H1 (cell line): ENCODE results near the gene MKRN1. TPM values are rescaled to one million over a fixed set of nuclear protein-coding genes. Genes with fewer than 3 reads are reported as not detected.
A peak's percentile ranks its signal among the peaks of the same experiment; 100 is the strongest.

Experiments used
- CTCF ChIA-PET: fragments of 300-600 bp; sonication (Branson Sonifier 250); formaldehyde crosslinking; loops from one replicate; lab custom pipeline; 2021; ENCODE audit not compliant: partially characterized antibody; lab: Charles Lee
- POLR2A ChIA-PET: fragments of 300-600 bp; sonication (Branson Sonifier 250); formaldehyde crosslinking; loops from one replicate; lab custom pipeline; 2021; ENCODE audit warnings: inconsistent platforms; ENCODE audit not compliant: partially characterized antibody; lab: Charles Lee
- DNase-seq, 2 experiments: peaks; one replicate each; pipeline versions ENCODE4 v3.0.0 to v3.0.0-alpha.2; 2010 to 2022; ENCODE audit warnings: low spot score in 2 of 2, low read depth in 1 of 2, mixed read lengths in 1 of 2
- FAIRE-seq: peaks from 2 replicates; lab custom pipeline; 2011; peaks lifted over from hg19 to GRCh38; lab: Jason Lieb, UNC
- H2AFZ ChIP-seq: 2 replicates; pipeline ENCODE4 v1.8.1; 2012; ENCODE audit warnings: low read length, inconsistent platforms
- H2AK5ac ChIP-seq: 2 replicates; pipeline ENCODE4 v1.6.1; 2013; ENCODE audit warnings: low read depth, low read length
- H2BK120ac ChIP-seq: replicated peaks from 2 replicates; pipeline ENCODE3; 2013; ENCODE audit warnings: low read depth, low read length, inconsistent platforms
- H2BK12ac ChIP-seq: 2 replicates; pipeline ENCODE4 v1.6.1; 2013; ENCODE audit warnings: low read depth, low read length
- H2BK15ac ChIP-seq: 2 replicates; pipeline ENCODE4 v1.6.1; 2013; ENCODE audit warnings: low read length
- H2BK20ac ChIP-seq: 2 replicates; pipeline ENCODE4 v1.6.1; 2013; ENCODE audit warnings: low read length
- H2BK5ac ChIP-seq: 2 replicates; pipeline ENCODE4 v1.6.1; 2013; ENCODE audit warnings: low read depth, low read length
- H3K14ac ChIP-seq: 2 replicates; pipeline ENCODE4 v1.6.1; 2013; ENCODE audit warnings: inconsistent platforms; ENCODE audit not compliant: insufficient read length
- H3K18ac ChIP-seq: 2 replicates; pipeline ENCODE4 v1.6.1; 2013; ENCODE audit warnings: low read length; ENCODE audit errors: extremely low read depth
- H3K23ac ChIP-seq: 2 replicates; pipeline ENCODE4 v1.6.1; 2013; ENCODE audit warnings: inconsistent platforms; ENCODE audit not compliant: insufficient read length
- H3K23me2 ChIP-seq: 2 replicates; pipeline ENCODE4 v1.6.1; 2013; ENCODE audit warnings: low read depth, low read length
- H3K27ac ChIP-seq: 2 replicates; pipeline ENCODE4 v1.6.1; 2011; ENCODE audit warnings: low read depth, low read length, inconsistent platforms
- H3K27me3 ChIP-seq, 4 experiments: replicated peaks in 1 of 4; 1 replicate in 1 of 4; 2 replicates in 3 of 4; pipeline versions ENCODE4 v1.6.1 to v1.8.1; 2011 to 2013; ENCODE audit warnings: low read length in 3 of 4, mild to moderate bottlenecking in 3 of 4, inconsistent platforms in 2 of 4, mixed read lengths in 2 of 4, moderate library complexity in 1 of 4; ENCODE audit not compliant: control insufficient read depth in 3 of 4, insufficient read depth in 3 of 4; ENCODE audit errors: extremely low read depth in 1 of 4
- H3K36me3 ChIP-seq, 4 experiments: 2 replicates each; pipeline versions ENCODE4 v1.6.1 to v1.8.1; 2011 to 2013; ENCODE audit warnings: mild to moderate bottlenecking in 4 of 4, low read length in 3 of 4, moderate library complexity in 2 of 4, control low read depth in 1 of 4, inconsistent platforms in 1 of 4; ENCODE audit not compliant: insufficient read depth in 4 of 4, control insufficient read depth in 2 of 4
- H3K4ac ChIP-seq: replicated peaks from 2 replicates; pipeline ENCODE3; 2013; ENCODE audit warnings: low read length, low read depth, mixed read lengths, inconsistent platforms; ENCODE audit not compliant: insufficient read length
- H3K4me1 ChIP-seq, 4 experiments: replicated peaks in 1 of 4; 1 replicate in 1 of 4; 2 replicates in 3 of 4; pipeline versions ENCODE4 v1.6.1 to v1.8.1; 2011 to 2013; ENCODE audit warnings: low read length in 3 of 4, inconsistent platforms in 2 of 4, mixed read lengths in 1 of 4; ENCODE audit not compliant: insufficient read depth in 4 of 4, control insufficient read depth in 3 of 4
- H3K4me2 ChIP-seq, 2 experiments: 2 replicates each; pipeline versions ENCODE4 v1.6.1 to v1.8.1; 2011 to 2013; ENCODE audit warnings: low read depth in 2 of 2, low read length in 2 of 2, control low read depth in 1 of 2, inconsistent platforms in 1 of 2, mild to moderate bottlenecking in 1 of 2; ENCODE audit not compliant: insufficient read depth in 1 of 2
- H3K4me3 ChIP-seq, 4 experiments: fragments of 200-600, 300-600 bp in 1 of 4; sonication (generic), shearing (Covaris generic), sonication (Bioruptor Twin) in 1 of 4; 2 replicates each; pipeline versions ENCODE4 v1.5.1 to v1.8.1; 2011 to 2016; ENCODE audit warnings: low read length in 4 of 4, low read depth in 3 of 4, control low read depth in 2 of 4, inconsistent platforms in 2 of 4, mild to moderate bottlenecking in 2 of 4, mixed read lengths in 1 of 4, moderate library complexity in 1 of 4; ENCODE audit not compliant: insufficient read depth in 2 of 4; ENCODE audit errors: extremely low read depth in 1 of 4
- H3K56ac ChIP-seq: replicated peaks from 2 replicates; pipeline ENCODE3; 2013; ENCODE audit warnings: low read depth, mild to moderate bottlenecking, mixed read lengths, low read length, inconsistent platforms; ENCODE audit not compliant: insufficient read length
- H3K79me1 ChIP-seq: 2 replicates; pipeline ENCODE4 v1.6.1; 2013; ENCODE audit warnings: low read depth, low read length, control low read depth
- H3K79me2 ChIP-seq, 2 experiments: 2 replicates each; pipeline versions ENCODE4 v1.6.1 to v1.8.1; 2012 to 2013; ENCODE audit warnings: low read length in 2 of 2, mild to moderate bottlenecking in 2 of 2, inconsistent platforms in 1 of 2; ENCODE audit not compliant: insufficient read depth in 2 of 2, control insufficient read depth in 1 of 2
- H3K9ac ChIP-seq, 4 experiments: replicated peaks in 1 of 4; 1 replicate in 1 of 4; 2 replicates in 3 of 4; pipeline versions ENCODE4 v1.6.1 to v1.8.1; 2011 to 2013; ENCODE audit warnings: low read depth in 3 of 4, low read length in 3 of 4, control low read depth in 2 of 4, mild to moderate bottlenecking in 2 of 4, moderate library complexity in 2 of 4, inconsistent platforms in 1 of 4; ENCODE audit errors: extremely low read depth in 1 of 4
- H3K9me3 ChIP-seq, 2 experiments: 2 replicates each; pipeline versions ENCODE4 v1.6.1 to v1.8.1; 2012 to 2013; ENCODE audit warnings: mild to moderate bottlenecking in 2 of 2, moderate library complexity in 2 of 2, control low read depth in 1 of 2, inconsistent platforms in 1 of 2, low read depth in 1 of 2, low read length in 1 of 2, mixed read lengths in 1 of 2; ENCODE audit not compliant: insufficient read depth in 2 of 2
- H4K20me1 ChIP-seq, 2 experiments: replicated peaks in 1 of 2; 2 replicates each; pipeline versions ENCODE3 to v1.8.1; 2011 to 2013; ENCODE audit warnings: inconsistent platforms in 2 of 2, low read length in 2 of 2, mild to moderate bottlenecking in 1 of 2; ENCODE audit not compliant: insufficient read depth in 2 of 2, control insufficient read depth in 1 of 2
- H4K5ac ChIP-seq: 2 replicates; pipeline ENCODE4 v1.6.1; 2013; ENCODE audit warnings: low read length, low read depth, mixed read lengths, inconsistent platforms; ENCODE audit not compliant: insufficient read length
- H4K8ac ChIP-seq: 2 replicates; pipeline ENCODE4 v1.8.0; 2013; ENCODE audit warnings: mild to moderate bottlenecking, moderate library complexity, low read length, inconsistent platforms; ENCODE audit not compliant: insufficient read depth; ENCODE audit errors: extremely low read depth
- H4K91ac ChIP-seq: replicated peaks from 2 replicates; pipeline ENCODE3; 2013; ENCODE audit warnings: low read length, mixed read lengths, inconsistent platforms; ENCODE audit not compliant: insufficient read length
- CTBP2 ChIP-seq: IDR thresholded peaks from 2 replicates; pipeline ENCODE4 v1.7.0; 2011; ENCODE audit warnings: borderline replicate concordance, mild to moderate bottlenecking, moderate library complexity, mixed read lengths, low read length; ENCODE audit not compliant: insufficient read depth, insufficient read length
- EP300 ChIP-seq, 2 experiments: IDR thresholded peaks; 1 replicate in 1 of 2; 2 replicates in 1 of 2; pipeline ENCODE4 v1.6.1; 2011 to 2012; ENCODE audit warnings: low read depth in 2 of 2, low read length in 2 of 2, mild to moderate bottlenecking in 2 of 2, borderline replicate concordance in 1 of 2, inconsistent platforms in 1 of 2, moderate library complexity in 1 of 2
- FOSL1 ChIP-seq: IDR thresholded peaks from 2 replicates; pipeline ENCODE4 v1.6.1; 2011; ENCODE audit warnings: mild to moderate bottlenecking, low read depth, low read length, moderate library complexity; ENCODE audit not compliant: insufficient read depth
- KDM4A ChIP-seq: IDR thresholded peaks from one replicate; pipeline ENCODE4 v1.7.1; 2012; ENCODE audit warnings: low read depth, mild to moderate bottlenecking, moderate library complexity, low read length, inconsistent platforms; ENCODE audit not compliant: severe bottlenecking
- RAD21 ChIP-seq, 2 experiments: IDR thresholded peaks in 1 of 2; conservative IDR thresholded peaks in 1 of 2; 2 replicates each; pipeline ENCODE4 v1.6.1; 2011; ENCODE audit warnings: low read depth in 2 of 2, low read length in 2 of 2, improper control_type of control experiment in 1 of 2, inconsistent platforms in 1 of 2, mild to moderate bottlenecking in 1 of 2, moderate library complexity in 1 of 2
- RNF2 ChIP-seq: fragments of 200-900, 300-1000 bp; sonication (generic); IDR thresholded peaks from 2 replicates; pipeline ENCODE4 v1.7.1; 2016; ENCODE audit warnings: borderline replicate concordance, low read depth, mild to moderate bottlenecking, antibody characterized with exemption, low read length; ENCODE audit not compliant: poor library complexity, severe bottlenecking; ENCODE audit errors: missing control alignments
- RXRA ChIP-seq: IDR thresholded peaks from 2 replicates; pipeline ENCODE4 v1.6.1; 2011; ENCODE audit warnings: low read depth, mild to moderate bottlenecking, low read length, moderate library complexity; ENCODE audit not compliant: insufficient read depth
- SIRT6 ChIP-seq: IDR thresholded peaks from one replicate; pipeline ENCODE4 v1.7.1; 2012; ENCODE audit warnings: low read length, inconsistent platforms
- ZNF274 ChIP-seq: IDR thresholded peaks from 2 replicates; pipeline ENCODE4 v1.7.0; 2012; ENCODE audit warnings: low read length, borderline replicate concordance; ENCODE audit errors: extremely low read depth
- WGBS, 2 experiments: shearing (Covaris generic) in 1 of 2; methylation state at CpG; one replicate each; pipeline versions ENCODE4 v1.1.6 to v1.1.7; 2013 to 2015; ENCODE audit warnings: low lambda C conversion rate in 2 of 2, mixed read lengths in 2 of 2, inconsistent platforms in 1 of 2, low coverage in 1 of 2, missing lambda C conversion rate in 1 of 2; ENCODE audit not compliant: insufficient replicate concordance in 2 of 2, insufficient coverage in 1 of 2, insufficient read length in 1 of 2; ENCODE audit errors: extremely low coverage in 1 of 2, missing lambda C conversion rate in 1 of 2; 5-methylcytosine and 5-hydroxymethylcytosine counted together
- polyA plus RNA-seq, 7 experiments: library from polyadenylated mRNA; depleted of rRNA in 3 of 7; stranded (reverse) in 5 of 7; unstranded in 2 of 7; fragments of >200 nt in 5 of 7; fragments of 200-250 nt in 2 of 7; gene quantifications; 1 replicate in 5 of 7; 2 replicates in 1 of 7; 4 replicates in 1 of 7; pipeline versions ENCODE4 v1.2.1 to v1.2.3, GENCODE V29; 2011 to 2013; ENCODE audit warnings: missing spikeins in 2 of 7, mixed read lengths in 2 of 7
- total RNA-seq: library from RNA; stranded (reverse); fragmentation: NEBNext Ultra II Directional; extraction: Animal tissue kit (Norgen Biotek cat#: 25700); gene quantifications from 2 replicates; pipeline ENCODE4 v1.2.1, GENCODE V29; 2021
- TF ChIP-seq, protein P1 (sequence below): IDR thresholded peaks from 2 replicates; pipeline ENCODE4 v1.6.1; 2011; ENCODE audit warnings: low read length, improper control_type of control experiment

MKRN1 gene
- total and polyA plus RNA-seq, 2 of the 8 experiments (the other 6 are each of a cell fraction or from before 2014, with no cell fraction given), result 46.2 to 99.6 TPM

DNA sequence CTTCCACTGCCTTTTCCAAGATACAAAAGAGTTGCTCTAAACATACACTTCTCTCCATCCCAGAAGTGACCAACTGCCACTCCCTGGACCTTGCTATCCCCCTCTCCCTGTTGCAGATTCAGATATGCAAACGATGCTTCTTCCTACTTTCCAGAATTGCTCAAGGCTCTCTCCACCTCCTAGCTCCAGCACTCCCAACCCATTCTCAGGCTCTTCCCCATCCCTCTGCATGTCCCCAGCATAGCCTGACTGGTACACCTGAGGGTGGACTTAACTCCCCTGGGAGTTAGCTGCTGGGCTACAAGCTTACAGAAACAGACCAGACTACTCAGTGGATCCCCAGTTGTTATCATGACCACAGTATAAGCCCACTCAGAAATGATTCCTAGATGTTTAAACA, 27.6 kb downstream of the MKRN1 start:
- Histone ChIP-seq H3K4me1 (peaks cover 12 to 37% (median 33%) of the 10 kb centered on the region in 4 experiments; a peak in 6 of 7 replicates), H3K4me3 (no peak overlapping the region), H3K4ac (no peak overlapping the region), H3K18ac (peak overlapping the region; percentile 75), H3K9ac (no peak overlapping the region), H4K91ac (no peak overlapping the region), H3K79me1 (0 out of 2 replicates have a peak, but pooled peaks cover 4% of the 10 kb centered on the region), H2AK5ac (no peak overlapping the region), H3K23ac (no peak overlapping the region), H3K36me3 (peaks cover 10 to 34% (median 12%) of the 10 kb centered on the region in 4 experiments; a peak in 6 of 8 replicates), H2BK12ac (0 out of 2 replicates have a peak overlapping the region, but pooled peaks have one; percentile 35), H2BK15ac (no peak overlapping the region), H3K14ac (no peak overlapping the region), H4K8ac (no peak overlapping the region), H2BK20ac (no peak overlapping the region; the same call in 1 of the 2 replicates), H2AFZ (no peak overlapping the region), H3K56ac (no peak overlapping the region), H4K5ac (peak overlapping the region; percentile 32), H3K4me2 (no peak overlapping the region), H3K79me2 (peaks cover 0 to 25% of the 10 kb centered on the region in 2 experiments; a peak in 1 of 4 replicates), H3K27ac (no peak overlapping the region), H3K9me3 (no peaks in the 10 kb centered on the region), H3K27me3 (peaks cover 0 to 1% (median 0%) of the 10 kb centered on the region in 4 experiments; a peak in 1 of 7 replicates), H2BK5ac (no peak overlapping the region), H3K23me2 (peaks cover 2% of the 10 kb centered on the region; the same call in 1 of the 2 replicates), H2BK120ac (no peak overlapping the region), H4K20me1 (peaks cover 0 to 4% of the 10 kb centered on the region in 2 experiments)
- ChIA-PET POLR2A (interaction anchor here (1.9 kb wide), 1 partner anchor 11 kb away, joined by 6 read pairs; no protein-coding TSS in a partner anchor), CTCF (interaction anchor here (0.6 to 2.3 kb wide), 2 partner anchors 41 to 144 kb away, joined by 5 to 6 read pairs; no protein-coding TSS in a partner anchor)
- DNase-seq, result no peak
- FAIRE-seq, result no peak
- WGBS, 2 experiments, result 87% methylated on average over 1 of the region's 1 CpG; no CpG with 5 or more reads in 1 of the 2 experiments
- TF ChIP-seq FOSL1 (no peak), CTBP2 (no peak), EP300 (IDR thresholded peaks at IDR 0.05; ENCODE audit: borderline replicate concordance in 1 of 2, low read depth in 2 of 2, low read length in 2 of 2) (no peak), ZNF274 (no peak), RXRA (no peak), SIRT6 (no peak), RNF2 (no peak), KDM4A (no peak), RAD21 (IDR thresholded peaks at IDR 0.05 in 1 of 2, conservative IDR thresholded peaks at IDR 0.05 in 1 of 2; ENCODE audit: low read depth in 2 of 2, low read length in 2 of 2) (no peak)
- TF ChIP-seq, protein P1, sequence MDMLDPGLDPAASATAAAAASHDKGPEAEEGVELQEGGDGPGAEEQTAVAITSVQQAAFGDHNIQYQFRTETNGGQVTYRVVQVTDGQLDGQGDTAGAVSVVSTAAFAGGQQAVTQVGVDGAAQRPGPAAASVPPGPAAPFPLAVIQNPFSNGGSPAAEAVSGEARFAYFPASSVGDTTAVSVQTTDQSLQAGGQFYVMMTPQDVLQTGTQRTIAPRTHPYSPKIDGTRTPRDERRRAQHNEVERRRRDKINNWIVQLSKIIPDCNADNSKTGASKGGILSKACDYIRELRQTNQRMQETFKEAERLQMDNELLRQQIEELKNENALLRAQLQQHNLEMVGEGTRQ, result no peak
